UCSD-AML1 (cell line): ENCODE measurements around the gene GART.
A peak's percentile ranks its signal among the peaks of the same experiment; 100 is the strongest.
"Not testable (repeated sequence)": the region's sequence is repeated elsewhere in the genome, so short reads cannot be mapped to it uniquely, and the experiment has no call there.

ENCODE experiments used
- DNase-seq: peaks from one replicate; lab custom pipeline; 2025; ENCODE audit not compliant: unreplicated experiment; lab: John Stamatoyannopoulos, UW

GART gene

DNA sequence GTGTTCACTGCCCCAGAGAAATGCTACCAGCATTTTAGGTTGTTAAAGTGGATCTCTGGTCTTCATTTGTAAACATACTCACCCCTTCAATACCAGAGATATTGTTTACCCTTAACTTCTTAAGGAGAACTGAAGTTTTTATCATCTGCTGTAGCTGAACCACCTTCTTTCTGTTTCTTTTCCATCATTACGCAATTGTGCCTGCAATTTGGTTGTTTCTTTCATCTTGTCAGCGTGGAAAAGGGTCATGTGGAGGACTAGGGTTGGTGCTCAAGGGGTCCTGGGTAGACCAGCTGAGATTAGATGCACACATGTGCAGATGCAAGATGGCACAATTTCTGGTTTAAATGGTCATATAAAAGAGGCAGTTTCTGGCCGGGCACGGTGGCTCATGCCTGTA is 23.0 kb downstream of the GART start:
- no peak for DNase-seq

DNA sequence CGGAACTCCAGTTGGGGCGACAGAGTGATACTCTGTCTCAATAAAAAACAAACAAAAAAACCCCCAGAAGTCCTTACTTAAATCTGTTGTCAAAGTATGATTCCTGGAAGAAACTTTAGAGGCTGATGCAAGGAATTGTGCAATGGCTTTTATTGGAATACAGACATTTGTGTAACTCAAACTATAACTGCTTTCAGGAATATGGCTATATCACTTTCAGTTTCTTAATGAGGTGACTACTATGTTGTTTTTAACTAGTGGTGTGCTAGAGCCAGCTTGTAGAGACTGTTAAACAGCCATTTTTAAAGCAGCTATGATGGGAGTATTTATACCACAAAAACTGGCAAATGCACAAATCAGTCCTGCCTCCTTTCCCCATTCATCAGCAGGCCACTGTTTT is 27.7 kb downstream of the GART start:
- DNase-seq = no peak

DNA sequence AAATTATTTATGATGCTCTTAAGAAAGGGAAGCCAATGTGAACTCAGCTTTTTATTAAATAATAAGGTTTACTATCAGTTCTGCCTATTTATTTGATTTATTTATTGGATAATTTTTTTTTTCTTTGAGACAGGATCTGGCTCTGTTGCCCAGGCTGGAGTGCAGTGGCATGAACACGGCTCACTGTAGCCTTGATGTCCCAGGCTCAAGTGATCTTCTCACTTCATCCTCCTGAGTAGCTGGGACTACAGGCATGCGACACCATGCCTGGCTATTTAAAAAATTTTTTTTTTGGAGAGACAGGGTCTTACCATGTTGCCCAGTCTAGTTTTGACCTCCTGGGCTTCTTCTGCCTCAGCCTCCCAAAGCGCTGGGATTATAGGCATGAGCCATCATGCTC is 29.4 kb downstream of the GART start:
- DNase-seq = no peak

DNA sequence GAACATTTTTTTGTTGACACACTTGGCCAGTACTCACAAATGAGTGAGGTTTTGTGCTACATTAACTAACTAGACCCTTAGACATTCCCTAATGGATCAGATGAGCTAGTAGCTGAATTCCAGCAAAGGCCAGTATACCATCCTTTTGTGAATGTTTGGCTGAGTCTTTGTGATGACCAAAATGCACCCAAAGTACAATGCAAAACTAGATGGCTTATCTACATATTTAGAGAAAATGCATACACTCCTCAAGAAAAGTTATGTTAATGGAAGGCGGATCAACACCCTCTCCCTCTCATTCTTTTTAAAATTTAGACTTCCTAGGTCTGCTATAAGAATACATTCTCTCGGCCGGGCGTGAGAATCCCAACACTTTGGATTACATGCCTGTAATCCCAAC is 30.3 kb downstream of the GART start:
- no peak for DNase-seq

DNA sequence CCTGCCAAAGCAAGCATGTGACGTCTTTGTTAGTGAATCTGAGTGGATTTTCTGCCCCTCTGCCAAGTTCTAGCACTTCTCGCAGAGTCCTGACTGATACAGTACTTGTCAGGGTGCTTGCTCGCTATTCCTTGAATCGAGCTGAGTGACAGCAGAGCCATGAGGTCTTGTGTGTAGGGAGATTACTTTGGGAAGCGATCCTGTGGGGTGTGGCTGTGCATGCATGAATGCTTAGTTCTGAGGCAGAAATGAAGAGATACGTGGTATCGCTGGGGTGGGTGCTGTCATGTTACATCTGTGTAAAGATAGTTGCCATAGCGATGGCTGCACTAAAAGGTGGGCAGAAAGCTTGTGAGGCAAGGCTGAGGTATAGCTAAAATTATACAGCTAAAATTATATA is 31.1 kb downstream of the GART start:
- DNase-seq = no peak

DNA sequence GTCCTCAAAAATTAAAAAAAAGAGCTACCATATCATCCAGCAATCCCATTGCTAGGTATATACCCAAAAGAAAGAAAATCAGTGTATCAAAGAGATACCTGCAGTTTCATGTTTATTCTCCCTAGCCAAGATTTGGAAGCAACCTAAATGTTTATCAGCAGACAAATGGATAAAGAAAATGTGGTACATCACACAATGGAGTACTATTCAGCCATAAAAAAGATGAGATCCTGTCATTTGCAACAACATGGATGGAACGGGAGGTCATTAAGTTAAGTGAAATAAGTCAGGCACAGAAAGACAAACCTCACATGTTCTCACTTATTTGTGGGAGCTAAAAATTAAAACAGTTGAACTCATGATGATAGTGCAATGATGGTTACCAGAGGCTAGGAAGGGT is 34.9 kb downstream of the GART start:
- not testable (repeated sequence) for DNase-seq

DNA sequence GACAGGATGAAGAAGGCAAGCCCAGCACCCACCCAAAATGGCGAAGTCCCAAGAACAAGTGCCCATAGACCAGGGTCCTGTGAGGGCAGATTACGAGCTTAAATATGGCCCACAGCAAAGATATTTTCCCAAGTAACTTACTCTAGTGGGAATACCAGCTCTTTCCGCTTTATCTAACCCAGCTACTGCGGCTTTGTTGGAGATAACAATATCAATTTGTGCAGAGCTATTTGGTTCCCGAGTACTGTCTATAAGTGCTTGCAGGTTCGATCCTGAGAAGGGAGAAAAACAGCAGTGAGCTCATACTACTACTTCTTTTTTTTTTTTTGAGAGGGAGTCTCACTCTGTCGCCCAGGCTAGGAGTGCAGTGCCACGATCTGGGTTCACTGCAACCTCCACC is 36.1 kb downstream of the GART start:
- no peak for DNase-seq

DNA sequence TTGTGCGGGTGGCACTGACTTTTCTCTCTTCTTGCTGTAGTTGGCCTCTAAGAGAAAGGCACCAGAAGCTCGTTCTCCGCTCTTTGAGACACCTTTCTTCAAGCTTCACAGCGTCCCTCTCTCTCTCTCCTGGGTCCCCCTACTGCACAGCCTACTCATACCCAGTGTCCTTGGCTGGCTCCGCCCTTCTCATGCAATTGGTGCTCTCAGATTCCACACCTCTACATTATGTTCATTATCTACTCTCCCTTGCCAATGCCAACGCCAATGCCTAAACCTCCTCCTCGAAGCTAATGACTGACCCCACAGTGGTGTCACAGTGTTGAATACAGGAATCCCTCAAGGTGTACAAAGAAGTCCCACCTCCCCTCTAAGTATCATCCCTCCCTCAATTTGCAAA is 45.6 kb downstream of the GART start:
- DNase-seq = no peak

DNA sequence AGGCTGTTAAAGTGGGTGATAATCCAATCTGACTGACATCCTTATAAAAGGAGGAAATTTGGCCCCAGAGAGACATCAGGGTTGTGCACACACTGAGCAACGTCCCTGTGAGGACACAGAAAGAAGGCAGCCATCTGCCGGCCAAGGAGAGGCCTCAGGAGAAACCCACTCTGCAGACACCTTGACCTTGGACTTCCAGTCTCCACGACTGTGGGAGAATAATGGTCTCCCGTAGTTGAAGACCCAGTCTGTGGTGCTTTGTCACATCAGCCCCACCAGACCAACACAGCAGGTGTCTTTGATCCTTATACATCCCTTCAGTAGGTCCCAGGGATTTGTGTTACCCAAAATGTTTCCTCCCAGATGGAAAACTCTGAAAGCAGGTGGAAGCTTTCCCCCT is 46.2 kb downstream of the GART start:
- DNase-seq = no peak

DNA sequence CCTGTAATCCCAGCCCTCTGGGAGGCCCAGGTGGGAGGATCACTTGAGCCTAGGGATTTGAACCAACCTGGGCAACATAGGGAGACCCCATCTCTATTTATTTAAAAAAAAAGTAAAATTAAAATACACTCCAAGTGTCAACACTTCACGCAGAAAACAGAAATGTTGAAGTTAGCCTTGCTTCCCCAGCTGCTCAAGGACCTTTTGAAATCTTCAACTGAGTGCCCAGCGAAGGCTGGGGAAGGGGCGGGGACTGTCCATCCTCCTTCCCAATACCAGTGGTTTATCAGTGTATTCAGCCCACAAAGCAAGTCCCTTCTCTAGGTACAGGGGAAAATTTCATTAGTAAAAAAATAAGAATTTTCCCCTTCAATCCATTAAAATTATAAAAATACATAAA is 48.2 kb downstream of the GART start:
- no peak for DNase-seq

DNA sequence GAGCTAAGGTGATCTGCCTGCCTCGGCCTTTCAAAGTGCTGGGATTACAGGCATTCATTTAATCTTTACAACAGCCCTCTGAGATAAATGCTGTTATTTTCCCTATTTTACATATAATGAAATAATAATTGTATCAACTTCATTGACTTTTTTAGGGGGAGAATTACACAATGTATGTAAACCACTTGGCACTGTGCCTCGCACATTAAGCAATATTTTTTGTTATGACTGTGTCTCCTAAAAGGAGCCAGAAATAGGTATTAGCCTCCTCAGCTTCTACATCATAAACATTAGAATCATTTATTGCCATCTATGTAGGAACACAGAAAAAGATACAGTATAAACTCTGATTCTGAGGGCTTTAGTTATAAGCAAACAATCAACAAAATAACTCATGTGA is 49.3 kb downstream of the GART start:
- DNase-seq = no peak

DNA sequence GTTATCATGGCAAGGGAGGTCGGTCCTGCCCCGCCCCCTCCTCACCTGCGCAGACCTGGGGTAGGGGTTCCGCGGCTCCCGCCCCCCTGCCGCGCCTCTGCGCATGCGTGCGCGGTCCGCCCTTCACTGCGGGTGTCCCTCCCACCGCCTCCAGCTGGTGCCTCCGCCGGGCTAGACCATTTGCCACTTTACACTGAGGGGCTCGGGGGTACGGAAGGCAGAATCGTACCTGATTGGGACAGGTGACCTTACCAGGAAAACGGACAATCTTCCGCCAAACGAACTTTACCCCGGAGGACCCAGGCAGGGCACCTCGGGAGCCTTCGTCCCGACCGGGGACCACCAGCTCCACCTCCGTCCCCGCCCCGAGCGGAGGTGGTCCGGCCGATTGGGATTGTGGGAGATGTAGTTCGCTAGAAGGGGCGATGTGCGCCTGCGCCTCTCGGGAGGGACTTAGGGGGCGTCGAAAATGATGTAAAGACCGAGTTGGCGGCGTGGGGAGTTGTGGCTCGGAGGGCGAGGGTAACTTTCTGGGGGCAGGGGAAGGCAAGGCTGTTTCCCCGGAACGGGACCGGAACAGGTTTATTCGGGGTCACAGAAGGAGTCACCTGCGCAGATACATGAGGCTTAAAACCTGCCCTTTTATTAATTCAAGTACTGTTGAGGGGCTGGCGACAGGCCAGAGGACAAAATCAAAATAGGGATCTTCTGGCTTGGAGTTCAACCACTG is 50.4 kb downstream of the GART start, which contains the start of gene DNAJC28:
Gene DNAJC28 (minus strand): TSS at position 344 of the 730 bp plus-strand sequence. CDS start 2,323 bp downstream, outside the sequence.
- DNase-seq = peak; percentile 94

DNA sequence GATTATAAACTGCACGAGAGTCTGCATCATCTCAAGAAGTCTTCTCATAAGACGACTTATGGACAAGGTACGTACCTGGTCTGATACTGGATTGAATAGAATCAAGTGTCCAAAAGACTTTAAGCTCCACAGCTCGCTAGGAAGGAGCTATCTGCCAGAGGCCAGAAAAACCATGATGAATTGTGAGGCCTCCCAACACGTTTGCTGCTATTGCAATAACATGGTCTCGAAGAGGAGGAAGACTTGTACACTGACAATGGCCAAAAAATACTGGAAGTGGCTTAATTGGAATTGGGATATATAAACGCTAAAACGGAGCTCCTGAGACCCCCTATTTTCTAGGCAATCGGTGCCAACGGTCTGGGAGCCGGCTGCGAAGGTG is 50.9 kb downstream of the GART start:
- DNase-seq = no peak

DNA sequence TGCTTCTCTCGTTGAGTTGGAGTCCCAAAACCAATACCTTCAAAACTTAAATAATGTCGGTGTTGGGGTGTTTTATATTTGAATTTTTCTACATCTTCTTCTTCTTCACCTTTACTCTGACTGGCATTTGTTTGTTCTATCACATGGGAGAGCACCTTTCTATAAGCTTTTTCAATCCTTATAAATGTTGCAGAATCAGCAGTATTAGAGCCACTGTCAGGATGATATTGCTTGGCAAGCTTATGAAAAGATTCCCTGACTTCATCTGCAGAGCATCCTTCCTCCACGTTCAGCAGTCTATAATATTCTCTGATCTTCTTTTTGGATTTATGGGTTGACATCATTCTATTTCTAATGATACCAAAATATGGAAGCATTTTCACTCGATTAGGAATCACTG is 53.0 kb downstream of the GART start:
- DNase-seq = no peak

DNA sequence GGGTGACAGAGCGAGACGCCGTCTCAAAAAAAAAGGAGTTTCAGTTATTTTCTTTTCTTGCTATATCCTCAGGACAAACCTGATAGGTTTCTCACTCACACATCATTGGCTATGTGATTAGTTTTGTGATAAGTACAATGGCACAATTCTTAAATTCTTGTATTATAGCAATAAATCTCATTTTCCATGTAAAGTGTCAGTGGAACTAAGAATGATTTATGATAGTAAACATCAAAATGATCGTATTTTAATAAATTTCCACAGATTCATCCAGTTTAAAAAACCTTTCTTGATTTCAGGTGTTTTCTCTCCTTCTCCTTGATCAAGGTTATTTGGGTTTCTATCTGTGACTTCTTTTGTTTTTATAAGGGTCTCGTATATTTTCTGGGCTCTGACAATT is 53.9 kb downstream of the GART start:
- DNase-seq = no peak

DNA sequence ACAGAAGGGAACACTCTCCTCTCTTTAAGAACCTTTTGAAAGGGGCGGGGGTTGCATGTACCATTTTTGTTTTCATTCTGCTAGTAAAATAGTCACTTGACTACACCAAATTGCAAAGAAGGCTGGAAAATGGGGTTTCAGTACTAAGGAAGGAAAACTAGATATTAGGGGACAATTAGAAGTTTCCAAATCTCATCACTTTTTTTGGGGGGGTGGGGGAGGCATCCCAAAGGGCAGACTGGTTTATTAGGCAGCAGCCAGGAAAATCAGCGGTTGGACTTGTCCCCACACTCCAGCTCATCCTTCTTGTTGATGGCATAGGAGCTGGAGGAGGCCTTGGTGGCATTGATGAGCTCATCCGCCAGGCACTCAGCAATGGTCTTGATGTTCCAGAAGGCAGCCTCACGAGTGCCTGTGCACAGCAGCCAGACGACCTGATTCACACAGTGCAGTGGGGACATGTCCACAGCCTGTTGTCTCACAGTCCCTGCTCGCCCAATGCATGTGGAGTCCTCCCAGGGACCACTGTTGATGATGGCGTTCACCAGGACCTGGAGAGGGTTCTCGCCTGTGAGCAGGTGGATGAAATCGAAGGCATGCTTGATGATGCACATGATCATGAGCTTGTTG is 60.5 kb downstream of the GART start:
- no peak for DNase-seq

DNA sequence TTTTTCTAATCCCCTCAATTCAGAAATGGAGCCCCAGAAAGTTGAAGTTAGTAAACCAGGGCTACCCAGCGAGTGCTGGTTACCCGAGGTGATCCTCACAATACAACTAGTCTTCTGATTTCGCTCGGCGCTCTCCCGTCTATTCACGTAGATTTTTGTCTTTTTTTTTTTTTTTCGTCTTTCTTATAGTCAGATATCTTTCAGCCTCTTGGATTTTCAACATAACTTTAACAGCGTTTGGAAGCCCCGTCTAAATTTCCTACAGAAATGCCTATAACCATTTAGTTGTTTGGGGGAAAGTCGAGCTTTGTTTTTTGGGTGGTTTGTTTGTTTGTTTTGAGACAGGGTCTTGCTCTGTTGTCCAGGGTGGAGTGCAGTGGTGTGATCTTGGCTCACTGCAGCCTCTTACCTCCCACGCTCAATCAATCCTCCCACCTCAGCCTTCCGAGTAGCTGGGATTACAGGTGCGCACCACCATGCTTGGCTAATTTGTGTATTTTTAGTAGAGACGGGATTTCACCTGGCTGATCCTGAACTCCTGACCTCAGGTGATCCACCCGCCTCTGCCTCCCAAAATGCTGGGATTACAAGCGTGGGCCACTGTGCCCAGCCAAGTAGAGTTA is 61.3 kb downstream of the GART start:
- DNase-seq = no peak

DNA sequence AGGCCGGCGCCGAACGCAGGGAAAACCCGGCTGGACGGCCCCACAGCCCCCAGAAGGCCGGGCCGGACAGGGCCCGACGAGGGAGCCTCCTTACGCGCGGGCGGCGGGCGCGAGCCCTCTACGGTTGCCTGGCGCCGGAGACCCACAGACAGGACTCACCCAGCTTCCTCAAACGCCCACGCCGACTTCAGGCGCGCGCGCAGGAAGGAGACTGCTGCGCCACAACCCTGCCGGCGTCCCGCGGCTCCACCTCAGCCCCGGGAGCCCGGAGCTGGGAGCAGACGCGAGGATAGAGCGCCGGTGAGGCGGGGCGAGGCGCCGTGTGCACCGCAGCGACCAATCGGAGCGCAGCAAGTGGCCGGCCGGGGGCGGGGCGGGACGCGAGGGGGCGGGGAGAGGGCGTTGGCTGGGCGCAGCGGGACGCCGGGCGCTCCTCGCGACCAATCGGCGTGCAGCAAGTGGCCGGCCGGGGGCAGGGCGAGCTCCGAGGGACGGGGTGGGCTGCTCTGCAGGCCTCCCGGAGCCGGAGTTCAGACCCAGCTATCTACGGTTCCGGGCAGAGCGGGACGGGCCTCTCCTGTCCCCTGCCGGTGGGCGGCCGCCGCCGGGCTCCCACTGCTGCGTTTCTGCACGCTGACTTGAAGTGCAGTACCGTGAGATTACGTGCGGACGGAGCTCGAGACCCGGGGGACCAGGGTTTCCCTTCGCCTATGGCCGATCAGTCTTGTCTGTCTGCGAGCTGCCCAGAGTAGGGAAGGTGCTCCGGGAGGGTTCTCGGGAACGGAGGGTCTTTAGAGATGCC is 62.0 kb downstream of the GART start, which contains the start of gene TMEM50B:
Gene TMEM50B (minus strand): TSS at position 296 of the 802 bp plus-strand sequence. CDS start 11,089 bp downstream, outside the sequence.
- peak; percentile 98 for DNase-seq

DNA sequence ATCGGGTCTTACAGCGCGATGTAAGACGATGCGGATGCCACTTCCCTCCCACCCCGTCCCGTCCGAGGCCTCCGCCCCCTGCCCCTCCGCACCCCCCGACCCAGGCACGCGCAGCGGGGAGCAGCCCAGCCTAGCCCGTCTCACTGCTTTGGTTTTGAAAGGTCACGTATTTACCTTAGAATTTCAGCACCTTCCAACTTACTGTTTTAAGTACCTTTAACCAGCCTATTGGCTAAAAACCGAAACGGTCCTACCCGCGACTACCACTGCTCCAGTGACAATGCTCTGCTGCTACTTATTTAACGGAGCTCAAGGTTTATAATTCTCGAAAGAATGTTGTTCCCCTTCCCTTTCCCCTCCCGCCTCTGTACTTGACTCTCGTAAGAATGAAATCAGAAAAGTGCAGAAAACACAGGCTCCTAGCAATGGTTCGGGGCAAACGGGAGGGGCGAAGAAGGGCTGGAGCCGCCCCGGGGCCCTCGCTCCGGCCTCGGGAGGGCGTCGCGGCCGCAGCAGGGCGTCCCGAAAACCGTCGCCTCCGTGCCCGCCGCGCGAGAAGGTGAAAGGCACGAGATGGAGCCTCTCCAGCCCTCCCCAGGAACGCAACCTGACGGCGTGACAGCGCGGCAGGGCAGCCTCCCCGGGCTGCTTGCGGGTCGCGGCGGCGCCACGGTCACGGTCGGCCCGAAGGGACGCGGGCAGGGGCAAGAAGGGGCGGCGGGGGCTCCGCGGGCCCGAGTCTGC is 62.8 kb downstream of the GART start:
- peak; percentile 60 for DNase-seq

DNA sequence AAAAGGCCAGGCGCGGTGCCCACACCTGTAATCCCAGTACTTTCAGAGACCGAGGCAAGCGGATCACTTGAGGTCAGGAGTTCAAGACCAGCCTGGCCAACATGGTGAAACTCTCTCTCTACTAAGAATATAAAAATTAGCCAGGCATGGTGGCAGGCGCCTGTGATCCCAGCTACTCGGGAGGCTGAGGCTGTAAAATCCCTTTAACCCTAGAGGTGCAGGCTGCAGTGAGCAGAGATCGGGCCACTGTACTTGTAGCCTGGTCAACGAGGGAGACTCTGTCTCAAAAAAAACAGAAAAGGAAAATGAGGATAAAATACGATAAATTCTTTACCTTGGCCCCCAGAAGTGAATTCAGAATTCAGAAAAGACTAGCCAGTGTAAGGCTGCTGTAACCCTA is 63.7 kb downstream of the GART start:
- DNase-seq = no peak

DNA sequence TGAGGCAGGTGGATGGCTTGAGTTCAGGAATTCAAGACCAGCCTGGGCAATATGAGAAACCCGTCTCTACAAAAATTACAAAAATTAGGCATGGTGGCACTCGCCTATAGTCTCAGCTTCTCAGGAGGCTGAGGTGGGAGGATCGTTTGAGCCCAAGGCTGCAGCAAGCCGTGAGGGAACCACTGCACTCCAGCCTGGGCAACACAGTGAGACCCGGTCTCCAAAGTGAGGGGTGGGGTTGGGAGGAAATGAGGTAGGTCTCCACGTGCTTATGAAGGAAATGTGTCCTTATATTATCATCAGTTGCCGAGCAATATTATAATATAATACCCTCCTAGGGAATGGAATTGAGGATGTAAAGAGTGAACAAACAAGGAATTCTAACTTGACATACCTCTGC is 64.9 kb downstream of the GART start:
- DNase-seq = no peak
